Activated naive CD8-positive, alpha-beta T cell treated with anti-CD3 and anti-CD28 coated beads, Interleukin-2, amount 50 U/mL, for 16 hours (primary cell): ENCODE data around the gene TRABD2B.

Experiments used
- DNase-seq: peaks from one replicate; pipeline ENCODE4 v3.0.0-alpha.2; 2020; ENCODE audit warnings: low read depth, low spot score

TRABD2B gene

DNA sequence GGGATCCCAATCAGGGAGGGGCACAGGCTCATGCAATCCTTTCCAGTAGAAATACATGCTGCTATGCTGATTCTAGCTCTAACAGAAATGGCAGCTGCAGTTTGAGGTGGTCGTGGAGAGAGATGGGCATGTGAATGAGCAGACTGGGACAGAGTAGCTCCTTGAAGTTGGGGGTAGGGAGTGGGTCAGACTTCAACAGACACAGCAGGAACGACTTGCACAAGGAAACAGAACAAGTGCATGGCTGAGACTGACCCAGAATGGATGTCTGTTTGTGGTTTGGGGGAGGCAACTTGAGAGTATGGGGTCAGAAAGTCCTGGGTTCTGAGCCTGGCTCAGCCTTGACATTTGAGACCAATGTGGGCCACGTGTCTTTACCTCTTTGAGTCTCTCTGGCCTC is 25.1 kb upstream of the TRABD2B start:
- DNase-seq, result no peak

DNA sequence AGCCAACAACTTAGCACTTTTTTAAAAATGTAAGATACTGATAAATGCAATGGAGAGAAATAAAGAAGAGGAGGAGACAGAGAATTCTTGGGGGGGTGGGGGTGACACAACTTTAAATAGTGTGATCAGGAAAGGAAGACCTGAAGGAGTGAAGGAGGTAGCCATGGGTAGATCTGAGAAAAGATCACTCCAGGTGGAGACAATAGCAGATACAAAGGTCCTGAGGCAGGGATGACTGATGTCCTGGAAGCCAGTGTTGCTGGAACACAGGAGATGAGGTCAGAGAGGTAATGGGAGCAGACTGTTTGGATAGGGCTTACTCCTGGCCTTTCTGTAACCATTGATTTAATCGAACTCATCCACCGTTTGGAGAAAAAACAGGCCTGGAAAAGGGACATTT is 24.6 kb upstream of the TRABD2B start:
- no peak for DNase-seq

DNA sequence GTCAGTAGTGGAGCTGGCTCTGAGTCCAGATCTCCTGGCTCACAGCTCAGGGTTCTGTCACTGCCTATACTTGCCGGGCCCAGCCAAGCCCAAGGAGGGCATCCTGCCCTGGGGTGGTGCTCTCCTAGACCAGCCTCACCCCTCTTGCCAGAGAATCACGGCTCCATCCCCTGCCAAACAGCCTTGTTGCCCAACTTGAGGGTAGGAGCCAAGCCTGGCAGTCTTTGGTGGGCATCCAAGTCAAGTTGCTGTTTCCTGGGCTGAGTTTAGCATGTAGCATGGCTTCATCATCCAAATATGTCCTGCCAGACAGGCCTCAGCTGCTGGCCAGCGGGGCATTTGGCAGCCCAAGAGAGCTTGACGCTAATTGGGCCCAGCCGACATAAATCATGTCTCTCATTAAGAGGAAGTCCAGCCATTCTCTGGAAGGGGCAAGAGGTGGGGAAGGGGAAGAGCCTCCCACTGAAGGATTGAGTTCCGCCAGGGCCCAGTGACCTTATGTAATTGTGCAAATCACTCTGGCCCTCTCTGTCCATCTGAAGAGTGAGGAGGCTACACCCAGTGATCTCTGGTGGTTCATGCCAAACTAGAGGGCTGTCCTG is 22.6 kb upstream of the TRABD2B start:
- DNase-seq, result no peak

DNA sequence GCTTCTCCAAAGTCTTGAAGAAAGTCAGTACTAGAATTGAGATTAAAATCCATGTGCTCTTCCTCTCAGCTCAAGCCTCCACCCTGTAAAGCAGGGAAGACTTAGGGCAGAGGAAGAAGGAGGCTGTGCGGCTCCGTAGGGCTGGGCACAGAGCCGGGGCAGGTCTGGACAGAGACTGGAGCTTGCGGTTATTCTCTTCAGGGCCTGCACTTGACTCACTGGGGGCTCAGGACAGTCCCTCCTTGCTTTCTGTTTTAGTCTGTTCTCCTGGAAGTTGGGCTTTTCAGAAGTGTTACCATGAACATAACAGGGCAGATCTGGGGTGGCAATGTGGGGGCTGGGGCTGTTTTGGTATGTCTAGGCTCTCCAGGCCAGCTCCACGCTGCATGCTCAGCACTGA is 21.6 kb upstream of the TRABD2B start:
- no peak for DNase-seq

DNA sequence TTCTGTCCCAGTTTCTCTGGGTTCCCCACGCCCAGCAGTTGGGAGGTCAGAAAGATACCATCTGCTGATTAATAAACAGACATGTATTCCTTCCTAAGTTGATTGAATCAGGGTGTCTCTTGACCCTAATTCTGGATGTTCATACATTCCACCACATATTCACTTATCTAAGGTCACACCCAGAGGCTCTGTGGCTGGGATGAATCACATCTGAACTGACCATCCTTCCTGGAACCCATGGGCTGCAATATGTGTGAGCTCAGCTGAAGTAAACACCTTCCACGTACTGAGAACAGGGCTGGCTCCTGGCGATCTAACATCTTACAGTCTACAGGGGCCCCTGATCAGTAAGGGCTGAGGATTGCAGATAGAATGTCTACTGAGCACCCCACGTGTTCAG is 20.5 kb upstream of the TRABD2B start:
- DNase-seq, result no peak

DNA sequence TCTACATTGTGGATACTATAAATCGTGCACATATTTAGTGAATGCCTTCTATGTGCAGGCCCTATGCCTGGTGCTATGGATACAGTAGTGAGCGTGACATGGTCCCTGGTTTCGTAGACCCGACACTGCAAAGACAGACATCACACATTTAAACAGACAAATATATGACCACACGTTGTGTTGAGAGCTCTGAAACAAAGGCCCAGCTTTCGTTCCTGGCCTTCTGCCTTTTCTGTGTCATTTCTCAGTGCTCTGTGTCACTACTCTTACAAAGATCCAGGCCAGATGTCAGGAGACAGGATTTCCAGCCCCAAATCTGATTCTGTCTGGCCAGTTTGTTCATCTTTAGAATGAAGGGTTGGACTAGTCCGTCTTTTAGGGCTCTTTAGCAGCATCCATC is 19.3 kb upstream of the TRABD2B start:
- DNase-seq, result no peak

DNA sequence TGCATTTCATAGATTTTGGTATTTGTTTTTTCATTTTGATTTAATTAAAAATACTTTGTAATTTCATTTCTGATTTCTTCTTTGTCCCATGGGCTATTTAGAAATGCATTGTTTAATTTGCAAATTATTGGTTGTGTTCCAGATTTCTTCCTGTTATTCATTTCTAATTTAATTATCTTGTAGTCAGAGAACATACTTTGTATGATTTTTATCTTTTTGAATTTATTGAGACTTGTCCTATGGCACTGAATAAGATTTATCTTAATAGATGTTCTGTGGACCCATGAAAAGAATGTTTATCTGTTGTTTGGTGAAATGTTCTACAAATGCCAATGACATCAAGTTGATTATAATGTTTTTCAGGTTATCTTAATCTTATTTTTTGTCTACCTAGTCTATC is 16.1 kb upstream of the TRABD2B start:
- no peak for DNase-seq

DNA sequence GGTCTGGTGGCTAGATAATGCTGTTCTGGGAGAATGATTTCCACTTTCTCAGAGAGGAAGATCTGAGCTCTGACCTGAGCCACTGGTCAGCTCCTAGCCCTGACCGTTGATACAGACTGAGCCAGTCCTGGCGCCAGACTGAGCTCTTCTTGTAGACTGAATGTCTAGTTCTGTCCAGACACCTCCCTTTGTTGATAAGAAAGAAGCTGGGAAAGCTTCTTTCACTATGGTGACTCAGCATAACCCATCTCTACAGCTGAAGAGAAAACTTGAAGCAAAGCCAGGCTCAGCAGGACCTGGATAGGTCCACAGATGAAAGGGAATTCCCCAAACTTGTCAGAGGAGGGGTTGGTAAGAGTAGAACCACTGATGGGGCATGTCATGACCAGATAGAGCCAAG is 9.9 kb upstream of the TRABD2B start:
- no peak for DNase-seq

DNA sequence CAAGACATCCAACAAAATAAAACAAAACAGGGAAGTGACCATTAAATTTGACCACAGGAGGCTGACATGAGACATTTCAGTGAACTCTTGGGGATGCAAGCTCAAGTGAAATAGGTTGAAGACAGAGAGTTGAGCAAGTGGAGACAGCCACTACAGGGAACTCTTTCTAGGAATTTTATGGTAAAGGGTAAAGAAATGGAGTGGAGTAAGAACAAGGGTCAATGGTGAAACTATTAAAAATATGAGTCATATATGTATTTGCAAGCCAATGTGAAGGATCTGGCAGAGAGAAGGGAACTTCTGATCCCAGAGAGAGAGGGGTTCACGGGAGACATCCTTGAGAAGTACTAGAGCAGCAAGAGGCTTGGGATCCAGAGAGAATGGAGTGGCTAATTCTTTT is 9.1 kb upstream of the TRABD2B start:
- DNase-seq, result no peak

DNA sequence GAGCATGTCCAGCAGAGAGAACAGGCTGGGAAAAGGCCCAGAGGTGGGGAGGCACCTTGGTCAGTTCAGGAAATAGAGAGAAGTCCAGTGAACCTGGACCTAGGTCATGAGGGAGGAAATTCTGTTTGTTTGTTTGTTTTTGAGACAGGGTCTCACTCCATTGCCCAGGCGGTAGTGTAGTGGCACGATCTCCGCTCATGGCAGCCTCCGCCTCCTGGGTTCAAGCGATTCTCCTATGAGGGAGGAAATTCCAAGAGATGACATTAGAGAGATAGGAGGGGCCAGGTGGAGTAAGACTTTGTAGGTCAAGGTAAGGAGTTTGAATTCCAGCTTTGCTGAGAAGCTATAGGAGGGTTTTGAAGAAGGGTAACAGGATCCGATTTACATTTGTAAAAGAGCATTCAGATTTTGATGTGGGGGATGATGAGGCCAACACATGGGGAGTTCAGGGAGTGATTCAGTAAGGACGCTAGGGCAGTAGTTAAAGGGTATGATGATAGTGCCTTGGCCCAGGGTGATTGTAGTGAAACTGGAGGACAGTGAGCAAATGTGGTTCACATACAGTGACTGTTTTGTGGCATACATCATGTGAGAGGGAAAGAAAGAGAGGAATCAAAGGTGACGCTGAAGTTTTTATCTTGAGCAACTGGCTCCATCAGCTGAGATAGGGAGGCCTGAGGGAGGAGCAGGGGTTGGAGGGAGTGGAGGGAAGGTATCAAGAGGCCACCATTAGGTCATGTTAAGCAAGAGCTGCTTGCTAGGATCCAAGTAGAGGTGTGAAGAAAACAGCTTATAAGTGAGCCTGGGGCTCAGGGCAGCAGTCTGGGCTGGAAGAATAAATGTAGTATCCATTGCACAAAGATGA is 8.3 kb upstream of the TRABD2B start:
- no peak for DNase-seq

DNA sequence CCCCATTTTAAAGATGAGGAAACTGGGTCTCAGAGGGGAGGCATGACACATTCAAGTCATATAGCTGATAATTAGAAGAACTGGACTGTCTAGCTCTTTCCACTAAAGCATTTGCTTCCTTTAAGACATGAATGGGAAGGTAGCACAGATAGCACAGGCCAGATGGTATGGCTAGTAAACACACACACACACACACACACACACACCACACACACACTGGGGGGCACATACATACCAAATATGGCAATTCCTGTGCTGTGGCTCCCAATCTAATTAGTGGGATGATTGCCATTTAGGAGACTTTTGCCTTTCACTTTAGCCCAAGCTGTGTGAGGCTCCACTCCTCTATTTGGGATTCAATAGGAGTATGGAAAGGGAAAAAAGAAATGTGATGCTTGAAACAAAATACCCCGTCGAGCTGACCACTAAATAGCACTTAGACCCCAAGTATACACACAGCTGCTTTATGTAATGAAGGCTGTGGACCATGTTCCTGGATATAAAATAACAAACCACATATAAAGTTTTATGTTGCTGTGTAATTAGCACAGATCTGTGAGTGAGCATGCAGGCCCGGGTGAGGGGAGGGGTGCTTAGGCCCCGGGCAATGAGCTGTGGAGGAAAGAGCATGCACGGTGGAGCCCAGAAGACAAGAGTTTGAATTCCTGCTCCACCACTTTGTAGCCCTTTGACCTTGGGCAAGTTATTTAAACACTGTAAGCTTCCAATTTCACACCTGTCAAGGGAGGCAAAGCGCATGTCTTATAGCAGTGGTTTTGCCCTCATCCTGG is 6.8 kb upstream of the TRABD2B start:
- no peak for DNase-seq

DNA sequence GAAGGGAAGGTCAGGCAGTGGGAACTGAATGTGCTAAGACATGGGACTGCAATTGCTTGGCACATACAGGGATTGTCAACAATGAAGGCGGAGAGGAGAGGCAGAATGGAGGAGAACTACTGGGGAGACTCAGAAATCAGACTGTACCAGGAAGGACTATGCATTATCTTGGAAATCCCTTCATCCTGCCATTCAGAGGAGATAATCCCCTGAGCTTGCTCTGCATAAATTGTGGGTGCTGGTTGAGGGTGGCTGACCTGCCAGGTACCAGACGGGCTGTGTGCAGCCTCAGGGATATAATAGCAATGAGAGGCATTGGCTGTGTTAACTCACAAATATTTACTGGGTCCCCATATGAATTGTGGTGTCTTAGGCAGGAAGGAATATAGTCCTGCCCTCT is 5.0 kb upstream of the TRABD2B start:
- no peak for DNase-seq

DNA sequence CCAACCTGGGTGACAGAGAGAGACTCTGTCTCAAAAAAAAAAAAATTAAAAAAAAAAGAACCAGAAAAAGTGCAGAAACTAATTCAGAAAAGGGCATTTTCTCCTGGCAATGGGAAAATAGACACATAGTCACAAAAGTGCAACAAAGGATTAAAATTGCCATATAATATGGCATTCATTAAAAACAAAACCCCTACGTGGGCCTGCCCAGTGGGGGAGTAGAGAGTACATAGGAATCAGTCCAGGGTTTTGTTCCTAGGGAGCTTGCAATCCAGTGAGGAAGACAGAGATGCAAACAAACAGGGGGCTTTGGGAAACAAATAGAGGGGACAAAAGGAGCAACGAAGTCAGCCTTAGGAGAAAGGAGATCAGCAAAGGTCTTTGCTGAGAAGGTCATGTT is 4.5 kb upstream of the TRABD2B start:
- no peak for DNase-seq

DNA sequence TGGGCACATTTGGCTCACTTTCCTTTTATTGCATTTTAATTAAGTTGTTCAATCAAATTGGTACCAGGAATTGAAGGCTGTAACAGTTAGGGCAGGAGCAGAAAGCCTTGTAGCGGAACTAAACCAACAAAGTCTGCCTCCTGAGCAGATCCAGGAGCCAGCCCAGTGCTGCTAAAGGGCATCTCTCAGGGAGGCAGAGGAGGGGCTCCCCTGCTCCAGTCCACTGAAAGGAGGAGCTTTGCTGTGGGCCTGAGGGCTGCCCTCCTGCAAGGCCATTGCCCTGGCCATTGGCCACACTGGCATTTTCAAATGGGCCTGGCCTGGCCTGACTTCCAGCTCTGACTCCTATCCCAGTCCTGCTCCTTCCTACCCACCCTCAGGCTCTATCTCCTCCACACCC is 3.7 kb upstream of the TRABD2B start:
- no peak for DNase-seq

DNA sequence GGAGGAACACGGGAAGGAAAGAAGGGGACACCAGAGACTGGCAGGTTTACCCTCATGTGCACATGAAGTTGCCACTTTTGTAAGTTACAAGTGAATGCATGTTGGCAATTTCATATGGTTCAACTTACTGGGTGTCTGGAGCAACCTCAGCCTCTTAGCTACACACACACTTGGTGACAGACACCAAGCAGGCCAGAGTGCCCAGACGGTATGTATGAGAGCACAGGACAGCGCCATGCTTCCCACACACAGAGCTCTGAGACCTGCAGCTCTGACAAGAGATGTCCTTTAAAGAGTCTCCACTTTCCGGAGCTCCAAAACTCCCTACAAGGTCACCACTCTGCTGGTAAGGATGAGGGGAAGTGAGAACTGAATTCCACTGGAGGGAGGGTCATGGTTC is 1.9 kb upstream of the TRABD2B start:
- no peak for DNase-seq

DNA sequence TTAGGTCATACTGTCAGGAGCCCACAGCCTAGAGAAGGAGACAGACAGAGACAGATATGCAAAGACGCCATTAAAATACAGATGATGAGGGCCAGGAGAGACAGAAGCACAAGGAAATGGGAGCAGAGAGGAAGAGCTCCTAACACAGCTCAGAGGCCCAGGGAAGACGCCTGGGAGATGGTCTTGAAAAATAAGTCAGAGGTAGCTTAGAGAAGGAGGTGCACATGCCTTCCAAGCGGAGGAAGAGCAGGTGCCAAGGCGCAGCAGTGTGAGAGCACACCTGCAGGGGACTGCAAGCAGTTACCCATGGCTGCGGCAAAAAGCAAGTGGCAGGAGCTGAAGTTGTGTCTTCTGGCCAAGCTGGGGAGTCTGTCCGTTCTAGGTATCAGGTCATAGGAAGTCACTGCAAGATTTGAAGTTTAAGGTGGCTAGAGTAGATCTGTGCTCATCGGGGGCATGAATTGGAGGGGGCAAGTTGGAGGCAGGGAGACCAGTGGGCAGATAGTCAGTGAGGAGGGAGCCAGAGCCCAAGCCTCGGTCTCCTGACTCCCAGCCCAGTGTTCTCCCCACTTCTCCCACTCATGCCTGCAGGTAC is 1.3 kb upstream of the TRABD2B start:
- no peak for DNase-seq

DNA sequence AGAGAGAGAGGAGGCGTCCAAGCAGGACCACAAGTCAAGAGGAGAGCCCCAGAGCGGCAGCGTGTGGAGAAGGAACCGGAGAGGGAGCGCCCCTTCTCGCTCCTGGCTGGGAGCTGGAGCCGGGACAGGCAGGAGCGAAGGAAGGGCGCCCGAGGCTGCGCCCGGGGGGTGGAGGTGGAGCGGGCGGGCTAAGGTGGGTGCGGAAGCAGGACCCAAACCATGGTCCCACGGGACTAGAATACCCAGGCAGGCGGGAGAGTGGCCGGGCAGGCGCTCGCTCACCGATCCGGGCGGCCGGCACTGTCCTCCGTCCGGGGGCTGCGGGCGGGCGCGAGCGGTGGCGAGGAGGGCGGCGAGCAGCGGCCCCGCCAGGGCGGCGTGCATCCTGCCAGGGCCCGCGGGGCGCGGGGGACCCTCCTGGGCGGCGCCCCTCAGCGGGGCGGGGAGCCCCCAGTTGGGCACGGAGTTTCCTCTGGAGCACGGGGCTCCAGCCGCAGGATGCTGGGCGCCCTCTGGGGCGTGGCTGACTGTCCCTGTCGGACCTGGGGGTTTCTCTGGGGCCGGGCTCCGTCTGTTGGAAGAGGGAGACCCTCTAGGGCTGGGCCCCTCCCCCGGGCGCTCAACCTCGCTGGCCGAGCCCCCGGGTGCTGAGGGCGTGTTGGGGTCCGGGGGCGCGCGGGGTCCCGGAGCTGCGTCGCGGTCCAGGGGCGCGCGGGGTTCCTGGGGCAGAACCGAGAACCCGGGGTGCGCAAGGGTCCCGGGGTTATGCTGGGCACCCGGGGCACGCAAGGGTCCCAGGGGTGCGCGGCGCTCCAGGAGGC is 569 bp downstream of the TRABD2B start:
- no peak for DNase-seq

DNA sequence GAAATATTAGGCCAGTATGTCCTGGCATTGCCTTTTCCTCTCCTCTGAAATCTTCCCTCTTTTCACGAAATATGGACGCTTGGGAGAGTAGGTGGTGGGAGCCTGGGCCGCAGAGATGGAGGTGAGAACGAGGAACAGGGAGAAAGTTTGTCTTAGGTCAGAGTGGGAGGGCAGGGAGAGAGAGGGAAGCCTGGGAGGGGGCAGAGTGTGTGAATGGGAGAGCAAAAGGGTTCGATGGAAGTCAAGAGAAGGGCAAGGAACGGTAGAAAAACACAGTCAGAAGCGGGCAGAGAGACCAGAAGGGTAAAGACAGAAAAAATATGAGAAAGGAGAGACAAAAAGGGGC is 1.2 kb downstream of the TRABD2B start:
- DNase-seq, result no peak

DNA sequence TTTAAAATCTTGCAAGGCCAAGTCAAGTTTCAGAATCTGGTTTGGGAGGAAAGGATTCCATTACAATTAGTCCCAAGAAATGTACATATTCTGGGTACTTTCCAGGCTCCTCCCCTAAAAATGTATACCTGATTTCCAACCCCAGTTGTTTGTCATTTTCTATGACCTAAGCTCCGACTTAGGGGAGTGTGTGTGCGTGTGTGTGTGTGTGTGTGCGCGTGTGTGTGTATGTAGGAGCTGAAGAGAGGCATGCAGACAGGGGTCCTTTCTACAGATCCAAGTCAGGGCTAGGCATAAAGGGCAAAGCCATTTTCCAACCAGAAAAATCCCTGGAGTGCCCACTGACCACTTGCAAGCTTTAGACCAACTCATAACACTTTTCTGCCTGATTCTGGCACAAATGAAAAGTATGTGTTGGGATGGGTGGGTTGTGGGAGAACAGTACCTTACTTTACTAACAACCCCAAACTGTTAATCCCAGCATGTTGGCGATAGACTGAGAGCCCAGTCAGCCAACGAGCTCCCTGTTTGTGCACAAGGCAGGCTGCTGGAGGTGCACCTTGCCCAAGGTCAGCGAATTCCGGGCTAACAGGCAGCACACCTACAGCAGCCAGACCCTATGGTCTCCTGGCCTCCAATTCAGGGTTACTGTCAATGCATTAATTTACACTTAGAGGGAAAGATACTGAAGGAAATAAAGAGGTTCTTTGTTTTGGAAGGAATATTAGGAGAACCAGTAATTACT is 1.7 kb downstream of the TRABD2B start:
- no peak for DNase-seq

DNA sequence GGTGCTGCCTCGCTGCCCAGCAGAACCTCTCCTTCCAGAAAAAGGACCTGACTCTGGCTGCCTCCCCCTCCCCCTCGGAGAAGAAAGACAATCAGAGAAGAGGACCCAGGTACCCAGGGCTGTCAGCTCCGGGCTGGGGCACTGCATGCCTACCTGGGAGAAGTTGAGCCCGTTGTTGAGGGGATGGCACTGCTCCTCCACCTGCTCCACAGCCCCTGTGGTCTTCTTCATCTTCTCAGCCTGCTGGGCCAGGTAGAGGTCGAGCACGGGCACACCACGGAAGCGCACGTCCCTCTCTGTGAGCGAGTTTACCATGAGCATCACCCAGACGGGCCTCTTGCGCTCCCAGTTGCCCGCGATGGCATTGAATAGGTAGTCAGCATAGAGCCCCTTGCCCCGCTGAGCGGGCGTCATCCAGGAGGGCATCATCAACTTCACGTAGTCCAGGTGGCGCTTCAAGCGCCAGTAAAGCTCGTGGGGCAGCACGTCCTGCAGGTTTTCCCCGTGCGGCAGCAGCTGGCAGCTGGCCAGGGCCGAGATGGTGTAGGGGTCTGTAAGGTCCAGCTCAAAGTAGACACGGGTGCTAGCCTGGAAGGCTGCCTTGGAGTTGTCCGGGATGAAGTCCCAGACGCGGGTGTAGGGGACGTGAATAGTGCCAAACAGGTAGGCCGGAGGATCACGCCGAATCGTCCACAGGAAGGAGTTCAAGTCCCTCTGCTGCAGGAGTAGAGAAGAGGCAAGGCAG is 3.1 kb downstream of the TRABD2B start:
- no peak for DNase-seq
